ENCODE data around the gene PBX4. TPM values are rescaled to one million over a fixed set of nuclear protein-coding genes. Genes with fewer than 3 reads are reported as not detected.

The PBX4 gene
- total and polyA plus RNA-seq, 2 experiments from 2014 or later, result 2.6 to 4.1 TPM

DNA sequence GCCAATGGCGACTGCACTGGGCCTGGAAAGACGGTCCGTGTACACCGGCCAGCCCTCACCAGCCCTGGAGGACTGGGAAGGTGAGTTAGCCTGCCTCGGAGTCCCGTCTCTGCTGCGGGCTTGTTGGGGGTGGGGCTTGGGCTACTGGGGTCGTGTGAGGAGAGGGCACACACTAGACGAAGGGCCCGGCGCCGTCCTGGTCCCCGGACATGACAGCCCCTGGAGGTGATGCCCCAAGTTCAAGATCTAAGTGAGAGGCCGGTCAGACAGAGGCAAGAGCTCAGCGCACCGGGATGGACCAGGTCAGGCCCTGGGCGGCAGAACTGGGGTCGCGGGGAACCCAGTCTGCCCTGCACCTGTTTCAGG is 78.8 kb downstream of the PBX4 start:
- H3K4me3 ChIP-seq, result 0 out of 2 replicates have a peak overlapping the region, but pooled peaks have one; percentile 13
- H3F3A ChIP-seq (replicated peaks; ENCODE audit: low read depth), result peaks cover 15% of the 10 kb centered on the region; the same call in 1 of the 2 replicates
- no peak overlapping the region for H3K27ac ChIP-seq (ENCODE audit: low read depth)
- H3K27me3 ChIP-seq (ENCODE audit: insufficient read depth), result peaks cover 30% of the 10 kb centered on the region
- peaks cover 8% of the 10 kb centered on the region; the same call in 2 of the 3 replicates for H3K4me1 Mint-ChIP-seq
- H2AFZ ChIP-seq, result no peak overlapping the region
- H3K9me3 Mint-ChIP-seq, result no peaks in the 10 kb centered on the region
- TF ChIP-seq POLR2AphosphoS5 (IDR thresholded peaks at IDR 0.05; ENCODE audit: low read depth) (no peak), STAT1 (IDR thresholded peaks at IDR 0.05; ENCODE audit: unreplicated experiment) (no peak), ZNF331 (CRISPR knock-in tag; IDR thresholded peaks at IDR 0.05; ENCODE audit: low read depth) (no peak), CREB1 (CRISPR knock-in tag; IDR thresholded peaks at IDR 0.05; ENCODE audit: low read depth) (no peak), EZH2 (IDR thresholded peaks at IDR 0.05; ENCODE audit: low read depth, unreplicated experiment) (no peak), JUNB (IDR thresholded peaks at IDR 0.05; ENCODE audit: unreplicated experiment) (no peak), ETS1 (IDR thresholded peaks at IDR 0.05) (no peak), CTCF (conservative IDR thresholded peaks at IDR 0.05; ENCODE audit: low read depth in 2 of 2) (no peak), EZH2phosphoT487 (IDR thresholded peaks at IDR 0.05; ENCODE audit: unreplicated experiment) (no peak), ZNF114 (CRISPR knock-in tag; IDR thresholded peaks at IDR 0.05) (no peak), NANOG (IDR thresholded peaks at IDR 0.05; ENCODE audit: borderline replicate concordance) (no peak)
- TF ChIP-seq, protein P1, sequence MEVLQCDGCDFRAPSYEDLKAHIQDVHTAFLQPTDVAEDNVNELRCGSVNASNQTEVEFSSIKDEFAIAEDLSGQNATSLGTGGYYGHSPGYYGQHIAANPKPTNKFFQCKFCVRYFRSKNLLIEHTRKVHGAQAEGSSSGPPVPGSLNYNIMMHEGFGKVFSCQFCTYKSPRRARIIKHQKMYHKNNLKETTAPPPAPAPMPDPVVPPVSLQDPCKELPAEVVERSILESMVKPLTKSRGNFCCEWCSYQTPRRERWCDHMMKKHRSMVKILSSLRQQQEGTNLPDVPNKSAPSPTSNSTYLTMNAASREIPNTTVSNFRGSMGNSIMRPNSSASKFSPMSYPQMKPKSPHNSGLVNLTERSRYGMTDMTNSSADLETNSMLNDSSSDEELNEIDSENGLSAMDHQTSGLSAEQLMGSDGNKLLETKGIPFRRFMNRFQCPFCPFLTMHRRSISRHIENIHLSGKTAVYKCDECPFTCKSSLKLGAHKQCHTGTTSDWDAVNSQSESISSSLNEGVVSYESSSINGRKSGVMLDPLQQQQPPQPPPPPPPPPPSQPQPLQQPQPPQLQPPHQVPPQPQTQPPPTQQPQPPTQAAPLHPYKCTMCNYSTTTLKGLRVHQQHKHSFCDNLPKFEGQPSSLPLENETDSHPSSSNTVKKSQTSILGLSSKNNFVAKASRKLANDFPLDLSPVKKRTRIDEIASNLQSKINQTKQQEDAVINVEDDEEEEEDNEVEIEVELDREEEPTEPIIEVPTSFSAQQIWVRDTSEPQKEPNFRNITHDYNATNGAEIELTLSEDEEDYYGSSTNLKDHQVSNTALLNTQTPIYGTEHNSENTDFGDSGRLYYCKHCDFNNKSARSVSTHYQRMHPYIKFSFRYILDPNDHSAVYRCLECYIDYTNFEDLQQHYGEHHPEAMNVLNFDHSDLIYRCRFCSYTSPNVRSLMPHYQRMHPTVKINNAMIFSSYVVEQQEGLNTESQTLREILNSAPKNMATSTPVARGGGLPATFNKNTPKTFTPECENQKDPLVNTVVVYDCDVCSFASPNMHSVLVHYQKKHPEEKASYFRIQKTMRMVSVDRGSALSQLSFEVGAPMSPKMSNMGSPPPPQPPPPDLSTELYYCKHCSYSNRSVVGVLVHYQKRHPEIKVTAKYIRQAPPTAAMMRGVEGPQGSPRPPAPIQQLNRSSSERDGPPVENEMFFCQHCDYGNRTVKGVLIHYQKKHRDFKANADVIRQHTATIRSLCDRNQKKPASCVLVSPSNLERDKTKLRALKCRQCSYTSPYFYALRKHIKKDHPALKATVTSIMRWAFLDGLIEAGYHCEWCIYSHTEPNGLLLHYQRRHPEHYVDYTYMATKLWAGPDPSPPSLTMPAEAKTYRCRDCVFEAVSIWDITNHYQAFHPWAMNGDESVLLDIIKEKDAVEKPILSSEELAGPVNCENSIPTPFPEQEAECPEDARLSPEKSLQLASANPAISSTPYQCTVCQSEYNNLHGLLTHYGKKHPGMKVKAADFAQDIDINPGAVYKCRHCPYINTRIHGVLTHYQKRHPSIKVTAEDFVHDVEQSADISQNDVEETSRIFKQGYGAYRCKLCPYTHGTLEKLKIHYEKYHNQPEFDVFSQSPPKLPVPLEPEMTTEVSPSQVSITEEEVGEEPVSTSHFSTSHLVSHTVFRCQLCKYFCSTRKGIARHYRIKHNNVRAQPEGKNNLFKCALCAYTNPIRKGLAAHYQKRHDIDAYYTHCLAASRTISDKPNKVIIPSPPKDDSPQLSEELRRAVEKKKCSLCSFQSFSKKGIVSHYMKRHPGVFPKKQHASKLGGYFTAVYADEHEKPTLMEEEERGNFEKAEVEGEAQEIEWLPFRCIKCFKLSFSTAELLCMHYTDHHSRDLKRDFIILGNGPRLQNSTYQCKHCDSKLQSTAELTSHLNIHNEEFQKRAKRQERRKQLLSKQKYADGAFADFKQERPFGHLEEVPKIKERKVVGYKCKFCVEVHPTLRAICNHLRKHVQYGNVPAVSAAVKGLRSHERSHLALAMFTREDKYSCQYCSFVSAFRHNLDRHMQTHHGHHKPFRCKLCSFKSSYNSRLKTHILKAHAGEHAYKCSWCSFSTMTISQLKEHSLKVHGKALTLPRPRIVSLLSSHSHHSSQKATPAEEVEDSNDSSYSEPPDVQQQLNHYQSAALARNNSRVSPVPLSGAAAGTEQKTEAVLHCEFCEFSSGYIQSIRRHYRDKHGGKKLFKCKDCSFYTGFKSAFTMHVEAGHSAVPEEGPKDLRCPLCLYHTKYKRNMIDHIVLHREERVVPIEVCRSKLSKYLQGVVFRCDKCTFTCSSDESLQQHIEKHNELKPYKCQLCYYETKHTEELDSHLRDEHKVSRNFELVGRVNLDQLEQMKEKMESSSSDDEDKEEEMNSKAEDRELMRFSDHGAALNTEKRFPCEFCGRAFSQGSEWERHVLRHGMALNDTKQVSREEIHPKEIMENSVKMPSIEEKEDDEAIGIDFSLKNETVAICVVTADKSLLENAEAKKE (CRISPR knock-in tag; IDR thresholded peaks at IDR 0.05), result no peak
- TF ChIP-seq, protein P2, sequence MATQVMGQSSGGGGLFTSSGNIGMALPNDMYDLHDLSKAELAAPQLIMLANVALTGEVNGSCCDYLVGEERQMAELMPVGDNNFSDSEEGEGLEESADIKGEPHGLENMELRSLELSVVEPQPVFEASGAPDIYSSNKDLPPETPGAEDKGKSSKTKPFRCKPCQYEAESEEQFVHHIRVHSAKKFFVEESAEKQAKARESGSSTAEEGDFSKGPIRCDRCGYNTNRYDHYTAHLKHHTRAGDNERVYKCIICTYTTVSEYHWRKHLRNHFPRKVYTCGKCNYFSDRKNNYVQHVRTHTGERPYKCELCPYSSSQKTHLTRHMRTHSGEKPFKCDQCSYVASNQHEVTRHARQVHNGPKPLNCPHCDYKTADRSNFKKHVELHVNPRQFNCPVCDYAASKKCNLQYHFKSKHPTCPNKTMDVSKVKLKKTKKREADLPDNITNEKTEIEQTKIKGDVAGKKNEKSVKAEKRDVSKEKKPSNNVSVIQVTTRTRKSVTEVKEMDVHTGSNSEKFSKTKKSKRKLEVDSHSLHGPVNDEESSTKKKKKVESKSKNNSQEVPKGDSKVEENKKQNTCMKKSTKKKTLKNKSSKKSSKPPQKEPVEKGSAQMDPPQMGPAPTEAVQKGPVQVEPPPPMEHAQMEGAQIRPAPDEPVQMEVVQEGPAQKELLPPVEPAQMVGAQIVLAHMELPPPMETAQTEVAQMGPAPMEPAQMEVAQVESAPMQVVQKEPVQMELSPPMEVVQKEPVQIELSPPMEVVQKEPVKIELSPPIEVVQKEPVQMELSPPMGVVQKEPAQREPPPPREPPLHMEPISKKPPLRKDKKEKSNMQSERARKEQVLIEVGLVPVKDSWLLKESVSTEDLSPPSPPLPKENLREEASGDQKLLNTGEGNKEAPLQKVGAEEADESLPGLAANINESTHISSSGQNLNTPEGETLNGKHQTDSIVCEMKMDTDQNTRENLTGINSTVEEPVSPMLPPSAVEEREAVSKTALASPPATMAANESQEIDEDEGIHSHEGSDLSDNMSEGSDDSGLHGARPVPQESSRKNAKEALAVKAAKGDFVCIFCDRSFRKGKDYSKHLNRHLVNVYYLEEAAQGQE (IDR thresholded peaks at IDR 0.05; ENCODE audit: unreplicated experiment), result no peak
- no peak overlapping the region for H3K27ac Mint-ChIP-seq
- DNase-seq (ENCODE audit: low spot score) (peak; percentile 41), ATAC-seq (no peak)
- H3K4me2 ChIP-seq, result peak overlapping the region; percentile 43; the same call in 1 of the 2 replicates
- no peaks in the 10 kb centered on the region for H3K79me2 ChIP-seq (replicated peaks; ENCODE audit: insufficient read depth)
- H3K4me1 ChIP-seq (ENCODE audit: insufficient read depth), result peaks cover 5% of the 10 kb centered on the region; the same call in 1 of the 2 replicates
- H3K9me2 ChIP-seq (ENCODE audit: insufficient read depth), result no peaks in the 10 kb centered on the region
- peaks cover 26% of the 10 kb centered on the region for H3K27me3 Mint-ChIP-seq (ENCODE audit: insufficient read depth, low read depth, poor library complexity)
- no peak overlapping the region for H3K4me3 Mint-ChIP-seq
- no peaks in the 10 kb centered on the region; the same call in 2 of the 3 replicates for H3K36me3 Mint-ChIP-seq (ENCODE audit: low read depth)
- H4K20me1 ChIP-seq (replicated peaks; ENCODE audit: insufficient read depth), result 0 out of 2 replicates have a peak, but pooled peaks cover 5% of the 10 kb centered on the region
- no peaks in the 10 kb centered on the region for H3K36me3 ChIP-seq (ENCODE audit: insufficient read depth)

Measured in GM23338 (cell line).